ENCODE results near the gene UQCRC1. TPM values are rescaled to one million over a fixed set of nuclear protein-coding genes. Genes with fewer than 3 reads are reported as not detected.
A peak's percentile ranks its signal among the peaks of the same experiment; 100 is the strongest.
"Not testable (repeated sequence)": the region's sequence is repeated elsewhere in the genome, so short reads cannot be mapped to it uniquely, and the experiment has no call there.

UQCRC1 gene
- total RNA-seq, 1 donor from 2014 or later, result 126 TPM

- ATAC-seq, result no peak
- Histone ChIP-seq H3K27ac (no peak overlapping the region), H3K4me3 (no peak overlapping the region), H3K36me3 (no peaks in the 10 kb centered on the region), H3K27me3 (no peaks in the 10 kb centered on the region), H3K4me1 (peaks cover 8% of the 10 kb centered on the region), H3K9me3 (no peaks in the 10 kb centered on the region)
- no peak for TF ChIP-seq CTCF (IDR thresholded peaks at IDR 0.05)
- intact Hi-C loops (cut with DNase I), result no loop called here
- peak; percentile 65 for DNase-seq
These were observed 57.1 kb downstream of the UQCRC1 start for GRCh38 chr3:48552111-48552951.

GRCh38 chr3:48551651-48552050, 57.8 kb downstream of the UQCRC1 start:
- H3K4me3 ChIP-seq; ATAC-seq; intact Hi-C loops (cut with DNase I): not testable (repeated sequence)

More at GRCh38 chr3:48551651-48552050, 57.8 kb downstream of the UQCRC1 start:
- not testable (repeated sequence) for H3K4me1 ChIP-seq, H3K9me3 ChIP-seq, H3K27me3 ChIP-seq, H3K27ac ChIP-seq, H3K36me3 ChIP-seq, DNase-seq

Small RNAs within 50 kb of the gene (microRNA-seq; reads per million reads assigned to microRNA genes)
- not detected for gene MIR4793 (ENCODE audit: borderline microRNAs expressed)
- not detected for gene MIR6823 (ENCODE audit: borderline microRNAs expressed)
- gene MIR711 (ENCODE audit: borderline microRNAs expressed), result not detected

Other genes starting within 250 kb of the UQCRC1 start
- not detected for gene FBXW12, start 237.4 kb downstream of the UQCRC1 start, total RNA-seq
- gene PLXNB1, start 179.6 kb downstream of the UQCRC1 start, total RNA-seq, result 103 TPM
- 11.4 TPM for gene CCDC51, start 169.5 kb downstream of the UQCRC1 start, total RNA-seq
- 169 TPM for gene TMA7, start 169.4 kb downstream of the UQCRC1 start, total RNA-seq
- 5.3 TPM for gene ATRIP, start 162.9 kb downstream of the UQCRC1 start, total RNA-seq
- gene SHISA5, start 105.5 kb downstream of the UQCRC1 start, total RNA-seq, result 163 TPM
- 11.0 TPM for gene PFKFB4, start 52.8 kb downstream of the UQCRC1 start, total RNA-seq
- gene UCN2, start 45.9 kb downstream of the UQCRC1 start, total RNA-seq, result not detected
- 3.7 TPM for gene COL7A1, start 14.3 kb downstream of the UQCRC1 start, total RNA-seq
- not detected for gene TMEM89, start 12.1 kb upstream of the UQCRC1 start, total RNA-seq
- gene SLC26A6, start 25.8 kb upstream of the UQCRC1 start, total RNA-seq, result 19.9 TPM
- 1.2 TPM for gene CELSR3, start 53.2 kb upstream of the UQCRC1 start, total RNA-seq
- 18.3 TPM for gene NCKIPSD, start 76.3 kb upstream of the UQCRC1 start, total RNA-seq
- gene IP6K2, start 107.6 kb upstream of the UQCRC1 start, total RNA-seq, result 44.2 TPM
- 47.6 TPM for gene PRKAR2A, start 238.2 kb upstream of the UQCRC1 start, total RNA-seq

All from upper lobe of right lung (tissue), 1 donor.